ENCODE measurements around the gene ZBTB21.
"Not testable (repeated sequence)": the region's sequence is repeated elsewhere in the genome, so short reads cannot be mapped to it uniquely, and the experiment has no call there.

The ZBTB21 gene

DNA sequence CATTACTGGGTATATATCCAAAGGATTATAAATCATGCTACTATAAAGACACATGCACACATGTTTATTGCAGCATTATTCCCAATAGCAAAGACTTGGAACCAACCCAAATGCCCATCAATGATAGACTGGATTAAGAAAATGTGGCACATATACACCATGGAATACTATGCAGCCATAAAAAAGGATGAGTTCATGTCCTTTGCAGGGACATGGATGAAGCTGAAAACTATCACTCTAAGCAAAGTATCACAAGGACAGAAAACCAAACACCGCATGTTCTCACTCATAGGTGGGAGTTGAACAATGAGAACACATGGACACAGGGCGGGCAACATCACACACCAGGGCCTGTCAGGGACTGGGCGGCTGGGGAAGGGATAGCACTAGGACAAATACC lies 60.5 kb downstream of the ZBTB21 start:
- DNase-seq = not testable (repeated sequence)

DNA sequence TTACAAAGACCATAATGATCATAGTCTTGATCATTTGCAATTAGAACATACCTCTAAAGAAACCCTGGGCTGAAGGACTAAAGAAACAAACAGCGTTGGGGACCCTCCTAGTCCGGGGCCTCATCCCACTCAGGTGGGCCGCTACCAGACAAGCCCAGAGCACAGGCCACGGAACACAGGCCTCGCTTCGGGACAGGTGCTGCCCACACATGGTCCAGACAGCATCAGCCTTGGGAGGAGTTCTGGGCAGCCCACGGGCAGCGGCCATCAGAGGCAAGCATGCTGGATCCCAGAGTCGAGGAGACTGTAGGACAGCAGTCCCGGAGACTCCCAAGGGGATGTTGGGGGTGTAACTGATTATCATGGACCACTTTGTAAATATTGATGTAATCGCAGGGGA lies 61.3 kb downstream of the ZBTB21 start:
- DNase-seq = no peak

DNA sequence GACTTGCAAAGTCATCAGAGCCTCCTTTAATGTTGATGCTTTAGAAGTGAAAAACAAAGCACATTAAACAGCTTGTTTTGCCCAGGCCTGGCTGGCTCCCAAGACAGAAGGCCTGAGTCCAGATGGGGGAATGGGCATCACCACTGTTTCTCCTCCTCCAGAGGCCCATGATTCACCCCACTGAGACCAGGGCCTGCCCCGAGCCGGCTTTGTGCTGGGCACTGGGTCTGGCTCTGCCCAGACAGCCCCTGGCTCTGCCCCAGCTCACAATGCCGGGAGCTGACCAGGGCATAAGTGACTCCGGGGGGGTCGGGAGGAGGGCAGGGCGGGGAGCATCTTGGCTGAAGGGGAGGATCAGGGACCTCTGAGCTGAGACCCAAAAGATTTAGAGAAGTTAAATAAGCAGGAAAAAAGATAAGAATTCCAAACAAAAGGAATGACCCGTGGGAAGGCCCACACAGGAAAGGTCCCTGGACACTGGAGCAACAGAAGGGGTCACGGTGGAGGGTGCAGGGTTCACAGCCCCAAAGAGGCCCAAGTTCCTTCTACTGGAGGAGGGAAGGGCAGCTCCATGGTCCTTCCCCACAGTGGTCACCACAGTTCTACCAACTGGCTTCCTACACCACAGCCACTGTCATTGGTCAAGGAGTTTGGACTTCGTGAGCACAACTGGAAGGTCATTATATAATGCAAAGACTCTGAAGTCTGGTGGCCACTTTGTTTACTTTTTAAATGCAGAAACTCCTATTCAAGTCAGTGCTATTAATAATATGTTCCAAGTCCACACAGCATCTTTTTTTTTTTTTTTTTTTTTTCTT lies 61.9 kb downstream of the ZBTB21 start:
- no peak for DNase-seq

DNA sequence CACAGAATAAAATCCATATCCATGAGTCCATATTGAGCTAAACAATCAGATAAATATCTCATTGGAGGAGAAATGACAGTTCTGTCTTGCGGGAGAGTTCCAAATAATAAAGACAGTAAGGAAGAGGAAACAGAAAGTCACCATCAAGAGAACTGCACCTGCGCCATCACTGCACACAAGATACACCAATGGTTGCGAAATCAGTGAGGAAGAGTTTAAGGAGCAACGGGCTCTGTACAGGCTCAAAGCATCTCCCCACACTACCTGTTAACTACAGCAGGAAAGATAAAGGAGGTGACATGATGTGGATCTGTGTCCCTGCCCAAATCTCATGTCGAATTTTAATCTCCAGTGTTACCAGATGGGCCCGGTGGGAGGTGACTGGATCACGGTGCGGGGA lies 64.2 kb downstream of the ZBTB21 start:
- DNase-seq = no peak

DNA sequence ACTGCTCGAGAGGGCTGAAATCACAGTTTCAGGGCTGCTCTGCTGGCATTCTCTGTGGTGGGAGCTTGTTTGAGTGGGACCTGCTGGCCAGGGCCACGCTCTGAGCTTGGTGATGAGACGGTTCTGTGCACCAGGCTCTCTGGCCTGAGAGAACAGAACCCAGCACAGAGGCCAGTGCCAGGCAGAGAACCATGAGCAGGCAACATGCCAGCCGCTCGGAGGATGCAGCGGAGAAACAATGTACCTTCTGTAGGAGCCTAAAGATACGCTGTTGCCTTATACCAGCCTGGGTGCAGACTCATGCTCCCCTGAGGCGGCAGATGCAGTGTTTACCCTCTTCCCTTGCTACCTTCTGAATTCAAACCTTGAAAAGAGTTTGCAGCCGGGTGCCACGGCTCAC lies 66.3 kb downstream of the ZBTB21 start:
- DNase-seq = no peak

DNA sequence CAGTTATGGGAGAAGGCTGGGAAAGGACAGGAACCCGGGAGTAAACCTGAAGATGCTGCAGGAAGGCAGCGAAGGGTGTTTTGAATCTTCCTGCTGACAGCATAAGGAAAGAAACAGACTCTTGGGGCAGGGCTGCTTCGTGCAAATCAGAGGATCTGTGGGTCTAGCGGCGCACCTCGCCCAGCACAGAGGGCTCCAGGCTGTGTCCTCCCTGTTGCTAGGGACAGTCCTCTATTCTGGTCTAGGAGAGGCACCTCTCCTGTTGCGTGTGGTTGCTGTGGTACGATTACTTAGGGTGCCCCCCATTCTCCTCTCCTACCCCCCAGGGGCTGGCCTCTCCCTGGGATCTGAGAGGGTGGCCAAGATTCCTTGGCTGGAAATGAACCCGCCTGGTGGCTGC lies 67.7 kb downstream of the ZBTB21 start:
- no peak for DNase-seq

DNA sequence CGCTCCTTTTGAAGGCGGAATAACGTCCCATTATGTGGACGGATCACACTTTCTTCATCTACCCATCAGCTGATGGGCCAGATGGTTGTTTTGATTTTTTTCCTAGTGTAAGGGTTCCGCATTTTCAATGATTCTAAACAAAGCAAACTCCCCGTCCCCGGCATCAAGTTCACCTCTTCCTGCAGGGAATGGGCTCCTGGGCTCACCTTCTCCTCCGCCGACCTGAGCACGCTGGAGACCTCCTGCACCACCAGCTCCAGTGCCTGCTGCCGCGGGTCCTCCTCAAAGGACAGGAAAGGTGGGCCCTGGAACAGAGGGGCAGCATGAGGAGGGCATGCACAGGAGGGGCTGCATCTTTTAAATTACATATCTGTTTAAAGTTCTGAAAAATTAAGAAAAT lies 68.2 kb downstream of the ZBTB21 start:
- no peak for DNase-seq

DNA sequence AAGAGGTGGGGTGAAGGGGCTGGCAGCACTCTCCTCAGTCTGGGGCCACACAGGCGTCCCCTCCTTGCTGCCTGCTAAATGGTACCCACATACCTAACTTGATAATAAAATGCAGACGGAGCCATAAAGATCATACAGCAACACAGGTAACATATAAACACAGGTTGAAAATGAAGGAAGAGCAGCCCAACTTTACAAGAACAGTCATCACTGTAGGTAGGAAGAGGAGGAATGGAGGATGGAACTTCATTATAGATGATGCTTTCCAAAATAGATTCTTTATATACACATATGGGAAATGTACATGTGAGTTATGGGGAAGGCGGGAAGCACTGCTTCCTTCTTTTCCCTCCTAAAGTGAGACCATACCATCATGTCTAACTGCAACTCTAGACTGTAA lies 69.7 kb downstream of the ZBTB21 start:
- no peak for DNase-seq

DNA sequence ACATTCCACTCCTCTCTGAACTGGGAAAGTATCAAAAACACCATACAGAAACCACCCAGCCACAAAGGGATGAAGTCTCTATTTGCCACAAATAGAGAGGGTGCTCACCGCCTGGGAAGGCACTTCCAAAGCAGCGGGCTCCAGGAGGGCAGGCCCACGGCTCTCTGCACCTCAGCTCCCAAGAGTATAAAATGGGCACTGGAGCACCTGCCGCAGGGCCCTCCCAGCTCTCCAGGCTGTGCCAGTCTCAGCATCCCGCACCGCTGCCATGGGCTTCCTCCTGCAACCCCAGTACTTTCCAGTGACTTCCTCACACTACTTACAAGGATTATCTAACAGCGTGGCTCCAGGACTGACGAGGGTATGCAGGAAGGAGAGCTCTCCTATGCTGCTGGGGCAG lies 70.8 kb downstream of the ZBTB21 start:
- no peak for DNase-seq
